CD14-positive monocyte (primary cell): Measurements from ENCODE around the gene TMCO4. TPM values are rescaled to one million over a fixed set of nuclear protein-coding genes. Genes with fewer than 3 reads are reported as not detected.
A peak's percentile ranks its signal among the peaks of the same experiment; 100 is the strongest.

Experiments used
- DNase-seq, 3 donors: peaks; one replicate each; pipeline ENCODE4 v3.0.0-alpha.2; 2011 to 2022
- H2AFZ ChIP-seq: 2 replicates; pipeline ENCODE4 v1.6.0; 2012; ENCODE audit warnings: mild to moderate bottlenecking, low read depth, low read length, inconsistent platforms; ENCODE audit not compliant: insufficient read depth, poor library complexity, severe bottlenecking
- H3K27ac ChIP-seq, 2 donors: 1 replicate in 1 of 2; 2 replicates in 1 of 2; pipeline ENCODE4 v1.5.1; 2012 to 2013; ENCODE audit warnings: low read length in 2 of 2, control low read depth in 1 of 2, inconsistent platforms in 1 of 2, low read depth in 1 of 2, mild to moderate bottlenecking in 1 of 2
- H3K27me3 ChIP-seq, 2 donors: one replicate each; pipeline versions ENCODE4 v1.6.0 to v1.6.1; 2011 to 2013; ENCODE audit warnings: low read length in 2 of 2; ENCODE audit not compliant: control insufficient read depth in 2 of 2, insufficient read depth in 2 of 2
- H3K36me3 ChIP-seq, 2 donors: replicated peaks in 1 of 2; 1 replicate in 1 of 2; 2 replicates in 1 of 2; pipeline versions ENCODE4 v1.5.1 to v1.6.1; 2012 to 2013; ENCODE audit warnings: low read length in 2 of 2, control low read depth in 1 of 2, inconsistent platforms in 1 of 2, mild to moderate bottlenecking in 1 of 2; ENCODE audit not compliant: insufficient read depth in 2 of 2, control insufficient read depth in 1 of 2
- H3K4me1 ChIP-seq, 2 donors: 1 replicate in 1 of 2; 2 replicates in 1 of 2; pipeline versions ENCODE4 v1.5.1 to v1.6.1; 2012 to 2013; ENCODE audit warnings: low read length in 2 of 2, control low read depth in 1 of 2, inconsistent platforms in 1 of 2, mild to moderate bottlenecking in 1 of 2, moderate library complexity in 1 of 2; ENCODE audit not compliant: insufficient read depth in 2 of 2, control insufficient read depth in 1 of 2
- H3K4me2 ChIP-seq: replicated peaks from 2 replicates; pipeline ENCODE3; 2012; ENCODE audit warnings: low read length, moderate library complexity, mild to moderate bottlenecking; ENCODE audit not compliant: poor library complexity, severe bottlenecking; ENCODE audit errors: extremely low read depth
- H3K4me3 ChIP-seq, 3 experiments: fragments of 200-600 bp in 1 of 3; sonication (generic) in 1 of 3; replicated peaks in 1 of 3; 1 replicate in 2 of 3; 2 replicates in 1 of 3; pipeline ENCODE4 v1.5.1; 2011 to 2013; ENCODE audit warnings: low read length in 3 of 3, mild to moderate bottlenecking in 3 of 3, control low read depth in 2 of 3, low read depth in 2 of 3, inconsistent platforms in 1 of 3, moderate library complexity in 1 of 3
- H3K79me2 ChIP-seq: 2 replicates; pipeline ENCODE4 v1.6.0; 2012; ENCODE audit warnings: mild to moderate bottlenecking, control low read depth, inconsistent platforms, low read length, moderate library complexity; ENCODE audit not compliant: insufficient read depth
- H3K9ac ChIP-seq: 2 replicates; pipeline ENCODE4 v1.6.0; 2017; ENCODE audit warnings: low read length, mild to moderate bottlenecking; ENCODE audit not compliant: insufficient read depth, poor library complexity, severe bottlenecking
- H3K9me3 ChIP-seq, 2 donors: replicated peaks in 1 of 2; 1 replicate in 1 of 2; 2 replicates in 1 of 2; pipeline versions ENCODE4 v1.5.1 to v1.6.1; 2012 to 2013; ENCODE audit warnings: low read length in 2 of 2, control low read depth in 1 of 2; ENCODE audit not compliant: control insufficient read depth in 1 of 2, insufficient read depth in 1 of 2
- H4K20me1 ChIP-seq: 2 replicates; pipeline ENCODE4 v1.6.0; 2012; ENCODE audit warnings: mild to moderate bottlenecking, low read length, control low read depth, moderate library complexity; ENCODE audit not compliant: insufficient read depth
- H3K27ac Mint-ChIP-seq, 7 donors: one replicate each; pipeline ENCODE4 v1.8.0; 2020; ENCODE audit warnings: mild to moderate bottlenecking in 7 of 7, mixed read lengths in 7 of 7, moderate library complexity in 6 of 7, inconsistent platforms in 2 of 7
- H3K27me3 Mint-ChIP-seq, 3 donors: one replicate each; pipeline ENCODE4 v1.8.0; 2021 to 2022; ENCODE audit warnings: low read depth in 3 of 3, mild to moderate bottlenecking in 3 of 3, mixed read lengths in 3 of 3, moderate library complexity in 3 of 3, inconsistent platforms in 1 of 3
- H3K36me3 Mint-ChIP-seq, 2 donors: one replicate each; pipeline ENCODE4 v1.8.0; 2020; ENCODE audit warnings: mixed read lengths in 2 of 2, inconsistent platforms in 1 of 2, mild to moderate bottlenecking in 1 of 2
- H3K4me1 Mint-ChIP-seq: one replicate; pipeline ENCODE4 v1.8.0; 2020; ENCODE audit warnings: mild to moderate bottlenecking, mixed read lengths
- H3K4me3 Mint-ChIP-seq, 2 donors: one replicate each; pipeline ENCODE4 v1.8.0; 2020; ENCODE audit warnings: mild to moderate bottlenecking in 2 of 2, mixed read lengths in 2 of 2, moderate library complexity in 1 of 2
- H3K9me3 Mint-ChIP-seq, 7 donors: one replicate each; pipeline ENCODE4 v1.8.0; 2020 to 2022; ENCODE audit warnings: mixed read lengths in 7 of 7, mild to moderate bottlenecking in 6 of 7, moderate library complexity in 6 of 7, inconsistent platforms in 2 of 7
- CTCF ChIP-seq: fragments of 200-600 bp; IDR thresholded peaks from one replicate; pipeline ENCODE4 v1.8.0; 2022; ENCODE audit warnings: antibody characterized with exemption, mild to moderate bottlenecking
- WGBS: methylation state at CpG from one replicate; pipeline ENCODE4 v1.1.5; 2013; ENCODE audit warnings: missing lambda C conversion rate; ENCODE audit not compliant: insufficient coverage; 5-methylcytosine and 5-hydroxymethylcytosine counted together
- intact Hi-C, 2 donors: fragments of 100-400 bp; cut with micrococcal nuclease; formaldehyde crosslinking; loops; one replicate each; pipeline versions ENCODE4 v1.15.0 to v1.15.1; 2023
- polyA plus RNA-seq, 3 donors: library from polyadenylated mRNA; depleted of rRNA in 1 of 3; unstranded in 2 of 3; stranded (reverse) in 1 of 3; fragments of 300-500 nt in 2 of 3; fragments of >200 nt in 1 of 3; fragmentation: Illumina TruSeq in 2 of 3; gene quantifications; 1 replicate in 2 of 3; 2 replicates in 1 of 3; pipeline ENCODE4 v1.2.3, GENCODE V29; 2012 to 2021

TMCO4 gene
- polyA plus RNA-seq, 3 donors: 6.9 to 10.1 (median 7.9) TPM

- no peak overlapping the region for H3K4me3 ChIP-seq
- TF ChIP-seq CTCF: no peak
- H3K36me3 ChIP-seq: no peaks in the 10 kb centered on the region
- H2AFZ ChIP-seq: no peak overlapping the region
- Mint-ChIP-seq H3K27me3 (peaks cover 42 to 68% (median 45%) of the 10 kb centered on the region in 3 donors), H3K4me1 (peaks cover 18% of the 10 kb centered on the region), H3K36me3 (peaks cover 2 to 5% of the 10 kb centered on the region in 2 donors), H3K9me3 (peaks cover 0 to 14% (median 4%) of the 10 kb centered on the region in 7 donors), H3K27ac (no peak overlapping the region), H3K4me3 (no peak overlapping the region)
- no peak overlapping the region for H3K27ac ChIP-seq
- intact Hi-C loops: no loop called here
- no peak overlapping the region for H3K4me2 ChIP-seq
- H4K20me1 ChIP-seq: no peaks in the 10 kb centered on the region
- WGBS: 75% methylated on average over 14 of the region's 14 CpGs
- no peak overlapping the region for H3K9ac ChIP-seq
- H3K4me1 ChIP-seq: peaks cover 6 to 14% of the 10 kb centered on the region in 2 donors
- DNase-seq: no peak
- H3K9me3 ChIP-seq: peaks cover 0 to 5% of the 10 kb centered on the region in 2 donors
- no peaks in the 10 kb centered on the region for H3K79me2 ChIP-seq
- peaks cover 22 to 43% of the 10 kb centered on the region in 2 donors for H3K27me3 ChIP-seq
These were observed 151.5 kb downstream of the TMCO4 start for GRCh38 chr1:19648239-19648638.

- no peaks in the 10 kb centered on the region for H3K36me3 ChIP-seq
- peak overlapping the region in 1 of 2 donors; percentile 99 for H3K4me3 Mint-ChIP-seq
- peaks cover 19% of the 10 kb centered on the region for H3K4me1 Mint-ChIP-seq
- H3K79me2 ChIP-seq: no peaks in the 10 kb centered on the region
- no peak overlapping the region for H3K9ac ChIP-seq
- peaks cover 0 to 18% (median 5%) of the 10 kb centered on the region in 7 donors for H3K9me3 Mint-ChIP-seq
- H3K27me3 ChIP-seq: peaks cover 28 to 49% of the 10 kb centered on the region in 2 donors
- no peak overlapping the region for H2AFZ ChIP-seq
- H3K27ac Mint-ChIP-seq: no peak overlapping the region
- peaks cover 0 to 9% of the 10 kb centered on the region in 2 donors for H3K9me3 ChIP-seq
- H3K27ac ChIP-seq: no peak overlapping the region
- H4K20me1 ChIP-seq: no peaks in the 10 kb centered on the region
- no peak for TF ChIP-seq CTCF
- DNase-seq: no peak
- intact Hi-C loops: no loop called here
- H3K36me3 Mint-ChIP-seq: peaks cover 2 to 5% of the 10 kb centered on the region in 2 donors
- peaks cover 47 to 74% (median 51%) of the 10 kb centered on the region in 3 donors for H3K27me3 Mint-ChIP-seq
- WGBS: 9% methylated on average over 16 of the region's 16 CpGs
- no peak overlapping the region for H3K4me2 ChIP-seq
- peaks cover 6 to 14% of the 10 kb centered on the region in 2 donors for H3K4me1 ChIP-seq
- H3K4me3 ChIP-seq: no peak overlapping the region
These were observed 152.1 kb downstream of the TMCO4 start for GRCh38 chr1:19647643-19648042.
